Bone marrow (tissue), 2 donors: ENCODE measurements around the gene CTRL.
A peak's percentile ranks its signal among the peaks of the same experiment; 100 is the strongest.

Experiments used
- DNase-seq, 2 donors: peaks; one replicate each; lab custom pipeline; 2025; lab: John Stamatoyannopoulos, UW

Gene CTRL

GRCh38 chr16:67892375-67892774 lies 39.3 kb downstream of the CTRL start:
- DNase-seq = no peak

DNA sequence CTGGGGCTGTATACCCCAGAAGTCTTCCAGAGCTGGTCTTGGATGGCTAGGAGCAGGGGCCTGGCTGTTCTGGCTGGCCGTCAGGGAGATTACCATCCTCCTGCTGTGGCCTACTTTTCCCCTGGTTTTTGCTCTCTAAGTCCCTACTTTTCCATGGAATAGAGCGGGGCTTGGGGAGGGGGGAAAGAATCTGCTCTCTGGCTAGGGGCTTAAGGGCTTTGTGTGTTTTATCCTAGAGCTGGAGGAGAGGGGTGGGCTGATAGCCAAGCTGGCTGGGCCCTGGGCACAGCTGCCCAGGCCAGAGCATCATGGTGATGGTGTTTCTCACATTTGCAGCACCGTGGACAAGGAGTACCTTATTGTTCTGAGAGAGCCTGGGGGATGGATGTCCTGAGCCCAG lies 43.3 kb downstream of the CTRL start:
- DNase-seq = no peak

DNA sequence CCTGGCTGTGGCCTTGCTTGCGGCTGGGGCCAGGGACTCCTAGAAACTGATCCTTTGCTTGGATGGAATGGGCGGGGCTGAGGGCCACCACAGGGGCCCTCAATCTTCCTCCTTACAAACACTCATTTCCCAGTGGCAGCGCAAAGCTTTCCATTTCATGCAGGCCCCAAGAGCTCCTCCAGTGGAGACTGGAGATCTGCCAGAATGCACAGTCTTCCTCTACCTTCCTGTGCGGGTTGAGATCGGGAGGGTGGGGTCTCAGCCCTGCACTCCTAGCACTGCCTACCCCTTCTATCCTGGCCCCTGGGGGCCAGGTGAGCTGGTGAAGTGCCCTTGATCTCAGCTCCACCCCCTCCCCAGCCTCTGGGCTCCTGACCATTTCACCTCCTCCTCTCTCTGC lies 45.3 kb downstream of the CTRL start:
- DNase-seq = no peak

DNA sequence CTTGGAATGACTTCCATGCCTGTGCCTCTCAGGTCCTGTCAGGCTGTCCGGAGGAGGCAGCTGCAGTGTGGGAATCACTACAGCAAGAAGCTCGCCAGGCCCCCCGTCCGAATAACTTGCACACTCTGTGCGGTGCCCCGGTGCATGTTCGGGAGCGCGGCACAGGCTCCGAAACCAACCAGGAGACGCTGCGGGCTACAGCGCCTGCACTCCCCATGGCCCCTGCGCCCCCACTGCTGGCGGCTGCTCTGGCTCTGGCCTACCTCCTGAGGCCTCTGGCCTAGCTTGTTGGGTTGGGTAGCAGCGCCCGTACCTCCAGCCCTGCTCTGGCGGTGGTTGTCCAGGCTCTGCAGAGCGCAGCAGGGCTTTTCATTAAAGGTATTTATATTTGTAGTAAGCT lies 45.7 kb downstream of the CTRL start:
- no peak for DNase-seq

GRCh38 chr16:67885545-67885944 lies 46.1 kb downstream of the CTRL start:
- DNase-seq = no peak

DNA sequence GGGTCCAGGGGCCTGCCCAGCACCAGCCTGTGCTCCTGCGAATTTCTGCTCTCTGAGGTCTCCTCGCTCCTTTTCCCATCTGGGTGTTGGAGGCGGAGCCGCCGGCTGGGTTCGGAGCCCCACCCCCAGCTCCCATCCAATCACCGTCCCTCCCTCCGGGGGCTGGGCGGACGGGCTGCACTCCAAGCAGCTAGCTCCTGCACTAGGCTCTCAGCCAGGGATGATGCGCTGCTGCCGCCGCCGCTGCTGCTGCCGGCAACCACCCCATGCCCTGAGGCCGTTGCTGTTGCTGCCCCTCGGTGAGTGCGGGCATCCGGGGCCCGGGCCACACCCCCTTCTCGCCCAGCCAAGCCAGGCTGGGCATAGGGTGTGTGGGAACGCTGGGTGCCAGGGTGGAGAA lies 47.0 kb downstream of the CTRL start, which contains the start of gene NRN1L:
Gene NRN1L (plus strand): TSS at position 202 of the 400 bp plus-strand sequence. CDS start 19 bp downstream, at position 221.
- DNase-seq = no peak

GRCh38 chr16:67883872-67884261 lies 47.8 kb downstream of the CTRL start:
- DNase-seq = peak in 1 of 2 donors; percentile 31

- DNase-seq = peak in 1 of 2 donors; percentile 47
Measured at GRCh38 chr16:67883146-67883871, 48.4 kb downstream of the CTRL start.

DNA sequence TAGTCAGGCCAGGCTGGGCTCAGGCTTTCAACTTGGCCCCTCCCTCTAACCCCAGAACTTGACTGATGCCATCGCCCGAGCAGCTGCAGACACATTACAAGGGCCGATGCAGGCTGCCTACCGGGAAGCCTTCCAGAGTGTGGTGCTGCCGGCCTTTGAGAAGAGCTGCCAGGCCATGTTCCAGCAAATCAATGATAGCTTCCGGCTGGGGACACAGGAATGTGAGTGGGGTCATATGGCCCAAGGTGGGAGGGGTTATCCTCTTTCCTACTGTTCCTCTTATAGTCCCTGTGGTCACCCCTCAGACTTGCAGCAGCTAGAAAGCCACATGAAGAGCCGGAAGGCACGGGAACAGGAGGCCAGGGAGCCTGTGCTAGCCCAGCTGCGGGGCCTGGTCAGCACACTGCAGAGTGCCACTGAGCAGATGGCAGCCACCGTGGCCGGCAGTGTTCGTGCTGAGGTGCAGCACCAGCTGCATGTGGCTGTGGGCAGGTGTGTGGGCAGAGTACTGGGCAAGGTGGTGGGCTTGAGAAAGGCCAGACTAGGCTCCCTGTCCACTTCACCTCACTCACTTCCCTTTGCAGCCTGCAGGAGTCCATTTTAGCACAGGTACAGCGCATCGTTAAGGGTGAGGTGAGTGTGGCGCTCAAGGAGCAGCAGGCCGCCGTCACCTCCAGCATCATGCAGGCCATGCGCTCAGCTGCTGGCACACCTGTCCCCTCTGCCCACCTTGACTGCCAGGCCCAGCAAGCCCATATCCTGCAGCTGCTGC lies 49.1 kb downstream of the CTRL start:
- DNase-seq = no peak

DNA sequence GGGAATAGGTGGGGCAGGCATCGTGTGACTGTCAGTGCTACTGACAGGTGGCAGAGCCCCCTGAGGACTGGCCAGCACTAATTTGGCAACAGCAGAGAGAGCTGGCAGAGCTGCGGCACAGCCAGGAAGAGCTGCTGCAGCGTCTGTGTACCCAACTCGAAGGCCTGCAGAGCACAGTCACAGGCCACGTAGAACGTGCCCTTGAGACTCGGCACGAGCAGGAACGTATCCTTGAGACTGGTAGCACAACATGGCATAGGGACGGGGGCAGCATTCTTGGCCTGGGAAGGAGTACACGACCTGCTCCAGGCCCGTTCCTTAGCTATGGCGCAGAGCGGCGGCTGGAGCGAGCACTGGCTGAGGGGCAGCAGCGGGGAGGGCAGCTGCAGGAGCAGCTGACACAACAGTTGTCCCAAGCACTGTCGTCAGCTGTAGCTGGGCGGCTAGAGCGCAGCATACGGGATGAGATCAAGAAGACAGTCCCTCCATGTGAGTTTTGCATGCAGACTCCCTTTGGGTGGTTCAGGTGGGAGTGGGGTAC lies 50.0 kb downstream of the CTRL start:
- no peak for DNase-seq

DNA sequence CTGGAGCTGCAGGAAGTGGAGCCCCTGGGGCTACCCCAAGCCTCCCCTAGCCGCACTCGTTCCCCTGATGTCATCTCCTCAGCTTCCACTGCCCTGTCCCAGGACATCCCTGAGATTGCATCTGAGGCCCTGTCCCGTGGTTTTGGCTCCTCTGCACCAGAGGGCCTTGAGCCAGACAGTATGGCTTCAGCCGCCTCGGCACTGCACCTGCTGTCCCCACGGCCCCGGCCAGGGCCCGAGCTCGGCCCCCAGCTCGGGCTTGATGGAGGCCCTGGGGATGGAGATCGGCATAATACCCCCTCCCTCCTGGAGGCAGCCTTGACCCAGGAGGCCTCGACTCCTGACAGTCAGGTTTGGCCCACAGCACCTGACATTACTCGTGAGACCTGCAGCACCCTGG lies 51.1 kb downstream of the CTRL start:
- DNase-seq = no peak

- DNase-seq = no peak
Measured at GRCh38 chr16:67879936-67880335, 51.7 kb downstream of the CTRL start.
